Measurements from ENCODE around the gene EML2.

Gene EML2

DNA sequence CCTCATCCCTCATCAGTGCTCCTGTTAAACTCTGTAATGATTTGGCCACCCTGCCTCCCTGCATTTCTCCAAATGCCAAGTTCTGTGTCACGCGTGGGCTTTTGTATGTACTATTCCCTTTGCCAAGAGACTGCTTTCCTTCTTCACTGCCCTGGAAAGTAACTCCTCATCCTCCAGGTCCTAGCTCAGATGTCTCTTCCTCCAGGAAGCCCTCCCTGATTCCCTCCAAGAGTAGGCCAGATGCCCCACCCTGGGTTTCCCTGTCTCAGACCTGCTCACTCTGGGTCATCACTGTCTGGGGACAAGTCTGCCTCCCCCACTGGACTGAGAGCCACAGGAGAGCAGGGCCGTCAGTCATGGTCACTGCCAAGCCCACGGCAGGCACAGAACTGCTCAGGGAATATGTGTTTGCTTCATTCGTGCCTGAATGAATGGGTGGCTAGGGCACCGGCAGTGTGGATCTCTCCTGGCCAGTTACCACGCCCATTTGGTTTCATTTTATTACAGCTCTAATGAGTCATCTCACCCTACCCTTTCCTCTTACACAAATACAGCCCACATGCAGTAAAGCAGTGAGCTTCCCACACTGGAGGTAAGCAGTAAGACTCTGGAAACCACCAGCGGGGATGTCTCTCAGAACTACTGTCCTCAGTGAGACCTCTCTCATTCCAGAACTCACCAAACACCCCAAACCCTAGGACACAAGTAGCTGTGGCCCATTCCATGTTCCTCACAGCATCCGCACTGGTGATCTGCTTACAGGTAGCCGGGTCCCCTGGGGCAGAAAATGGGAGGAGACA is 25.1 kb downstream of the EML2 start:
- no peak for DNase-seq

DNA sequence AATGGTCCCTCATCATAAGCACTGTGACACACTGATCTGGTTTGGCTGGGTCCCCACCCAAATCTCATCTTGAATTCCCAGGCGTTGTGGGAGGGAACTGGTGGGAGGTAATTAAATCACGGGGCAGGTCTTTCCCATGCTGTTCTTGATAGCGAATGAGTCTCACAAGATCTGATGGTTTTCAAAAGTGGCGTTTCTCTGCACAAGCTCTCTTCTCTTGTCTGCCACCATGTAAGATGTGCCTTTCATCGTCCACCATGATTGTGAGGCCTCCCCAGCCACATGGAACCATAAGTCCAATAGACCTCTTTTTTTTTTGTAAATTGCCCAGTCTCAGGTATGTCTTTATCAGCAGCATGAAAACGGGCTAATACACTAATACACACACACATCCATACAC is 30.2 kb downstream of the EML2 start:
- no peak for DNase-seq

GRCh38 chr19:45607071-45608029 is 31.8 kb downstream of the EML2 start:
- DNase-seq = peak; percentile 9

DNA sequence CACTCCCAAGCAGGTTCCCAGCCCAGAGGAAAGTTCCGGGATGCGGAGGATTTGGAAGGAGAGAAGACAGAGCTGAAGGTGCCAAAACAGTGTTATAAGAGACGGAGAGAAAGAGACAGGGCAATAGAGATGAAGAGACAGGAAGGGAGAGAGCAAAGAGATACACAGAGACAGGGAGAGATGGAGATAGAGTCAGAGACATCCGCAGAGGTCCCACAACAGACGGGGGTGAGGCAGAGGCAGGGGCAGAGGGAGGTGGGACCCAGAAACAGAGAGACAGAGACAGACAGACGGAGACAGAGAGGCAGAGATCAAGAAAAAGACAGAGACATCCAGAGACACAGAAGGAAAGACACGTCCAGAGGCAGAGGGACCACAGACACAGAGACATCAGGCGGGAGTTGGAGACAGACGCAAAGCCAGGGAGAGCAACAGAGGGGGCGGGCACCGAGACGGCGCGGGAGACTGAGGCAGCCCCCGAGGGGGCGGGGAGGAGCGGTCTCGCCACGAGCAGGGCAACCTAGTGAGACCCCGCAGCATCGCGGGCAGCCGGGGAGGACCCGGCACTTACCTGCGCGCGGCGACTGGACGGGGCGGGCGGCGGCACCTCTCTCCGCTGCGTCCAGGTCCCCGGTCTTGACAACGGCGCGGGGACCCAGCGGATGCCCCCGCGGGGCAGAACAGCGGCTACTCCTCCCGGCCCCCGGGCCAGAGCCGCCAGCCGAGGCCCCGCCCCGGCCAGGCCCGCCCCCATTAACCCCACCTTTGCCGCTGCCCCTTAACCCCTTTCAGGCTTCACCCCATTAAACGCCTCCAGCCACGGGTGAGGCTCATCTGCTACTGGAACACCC is 37.4 kb downstream of the EML2 start, which contains the start of gene GPR4:
GPR4 (minus strand) TSS at position 689 of the 851 bp plus-strand sequence. CDS start 10,346 bp downstream, outside the sequence.
- no peak for DNase-seq

DNA sequence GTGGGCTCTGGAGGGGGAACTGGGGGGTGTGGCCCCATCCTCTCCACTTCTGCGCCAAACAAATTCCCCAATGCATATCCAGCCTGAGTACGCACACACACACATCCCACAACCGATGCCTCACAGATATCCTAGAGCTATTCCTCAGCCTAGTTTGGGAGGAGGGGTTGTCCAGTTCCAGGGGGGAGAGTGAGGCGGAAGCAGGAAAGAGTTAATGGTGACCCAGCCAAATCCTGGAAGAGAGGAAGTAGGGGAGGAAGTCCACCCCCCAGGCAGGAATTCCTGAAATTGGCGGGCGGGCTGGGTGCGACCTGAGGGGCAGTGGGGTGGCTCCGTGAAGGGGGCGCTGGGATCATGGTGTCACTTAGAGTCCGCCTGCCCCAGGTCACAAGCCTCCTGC is 38.1 kb downstream of the EML2 start:
- DNase-seq = no peak

DNA sequence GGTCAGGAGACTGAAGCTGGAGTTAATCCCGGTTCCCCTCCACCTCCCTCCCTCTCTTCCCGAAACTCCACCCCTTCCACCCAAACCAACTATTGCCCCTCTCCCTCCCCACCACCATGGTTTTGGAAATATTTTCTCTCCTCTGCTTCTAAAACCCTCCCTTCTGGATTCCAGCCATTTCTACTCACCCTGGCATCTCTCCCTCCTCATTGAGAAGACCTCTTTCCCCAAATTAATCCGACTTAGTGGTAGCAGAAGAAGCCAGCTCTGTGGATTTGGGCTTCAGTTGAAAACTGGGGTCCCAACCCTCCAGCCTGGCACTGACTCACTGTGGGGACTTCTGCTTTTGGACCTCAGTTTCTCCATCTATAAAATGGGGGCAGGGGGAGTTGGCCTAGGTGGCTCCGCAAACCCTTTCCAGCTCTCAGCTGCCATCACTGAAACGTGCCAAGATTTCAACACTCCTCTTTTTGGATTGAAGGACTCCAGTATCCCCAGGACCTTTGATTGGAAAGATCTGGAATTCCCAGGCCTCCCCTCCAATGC is 38.8 kb downstream of the EML2 start:
- DNase-seq = no peak

DNA sequence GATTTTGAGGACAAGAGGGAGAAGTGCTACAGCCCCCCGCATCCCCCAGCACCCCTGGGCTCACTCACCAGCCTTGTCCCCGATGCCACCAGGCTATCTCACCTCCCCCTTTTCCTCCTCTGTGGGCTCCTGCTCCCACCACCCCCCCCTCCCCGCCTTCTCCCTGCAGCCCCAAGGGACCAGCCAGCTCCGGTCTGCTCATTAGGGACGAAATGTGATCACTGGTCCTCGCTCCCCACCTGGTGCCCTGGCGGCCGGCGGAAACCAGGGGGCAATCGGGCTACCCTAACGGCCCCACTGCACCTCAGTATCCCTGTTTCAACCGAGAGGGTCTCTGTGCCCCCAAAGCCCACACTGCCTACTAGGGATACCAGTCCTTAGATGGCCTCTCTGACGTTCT is 39.9 kb downstream of the EML2 start:
- DNase-seq = no peak

DNA sequence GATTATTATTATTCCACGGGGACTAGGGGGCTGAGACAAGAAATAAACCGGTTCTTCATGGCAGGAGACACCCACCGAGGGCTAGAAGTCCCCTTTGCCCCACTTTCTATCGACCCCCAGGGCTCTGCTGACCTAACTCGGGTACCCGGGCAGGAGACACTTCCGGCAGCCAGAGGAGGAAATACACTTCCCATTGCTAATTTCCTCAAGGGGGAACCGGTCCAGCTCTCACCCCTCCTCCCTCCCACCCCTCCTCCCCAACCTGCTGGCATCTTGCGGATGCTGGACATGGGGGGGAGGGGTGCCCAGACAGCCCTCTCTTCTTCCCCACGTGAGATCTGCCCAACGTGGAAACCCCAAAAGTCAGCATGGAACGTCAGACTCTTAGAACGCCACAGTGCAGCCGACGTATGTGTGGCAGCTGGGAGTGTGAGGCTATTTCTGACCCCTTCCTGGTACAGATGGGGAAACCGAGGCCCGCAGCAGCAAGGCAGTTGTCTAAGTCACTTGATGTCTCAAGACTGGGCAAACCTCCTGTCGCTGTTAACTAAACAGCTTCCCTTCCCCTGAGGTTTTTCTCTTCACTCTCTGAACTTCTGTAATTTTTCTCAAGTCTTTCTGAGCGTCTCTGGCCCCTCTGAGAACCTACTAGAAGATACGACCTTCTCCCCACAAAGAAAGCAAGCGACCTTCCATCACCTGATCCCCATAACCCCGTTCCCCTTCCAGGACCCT is 40.8 kb downstream of the EML2 start:
- DNase-seq = no peak

- DNase-seq = no peak
These were observed 41.6 kb downstream of the EML2 start for GRCh38 chr19:45597425-45598111.

DNA sequence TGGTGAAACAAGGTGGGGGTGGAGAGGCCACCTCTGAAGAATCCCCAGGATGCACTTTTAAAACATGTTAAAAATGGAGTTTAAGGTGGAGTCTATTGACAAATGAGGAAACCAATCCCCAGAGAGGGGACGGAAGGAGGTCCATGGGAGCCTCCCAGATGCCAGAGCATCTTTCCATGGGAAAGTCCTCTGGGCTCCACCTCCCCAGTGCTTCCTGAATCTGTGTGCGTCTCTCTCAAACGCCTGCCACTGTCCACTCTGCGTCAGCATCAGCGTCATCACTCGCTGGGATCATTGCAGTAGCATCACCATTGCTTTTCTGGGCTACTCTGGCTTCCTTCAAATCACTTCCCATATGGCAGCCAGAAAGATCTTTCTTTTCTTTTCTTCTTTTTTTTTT is 43.4 kb downstream of the EML2 start:
- DNase-seq = no peak

GRCh38 chr19:45593520-45593919 is 45.7 kb downstream of the EML2 start:
- DNase-seq = no peak

- DNase-seq = no peak
These were observed 46.8 kb downstream of the EML2 start for GRCh38 chr19:45592366-45592765.

DNA sequence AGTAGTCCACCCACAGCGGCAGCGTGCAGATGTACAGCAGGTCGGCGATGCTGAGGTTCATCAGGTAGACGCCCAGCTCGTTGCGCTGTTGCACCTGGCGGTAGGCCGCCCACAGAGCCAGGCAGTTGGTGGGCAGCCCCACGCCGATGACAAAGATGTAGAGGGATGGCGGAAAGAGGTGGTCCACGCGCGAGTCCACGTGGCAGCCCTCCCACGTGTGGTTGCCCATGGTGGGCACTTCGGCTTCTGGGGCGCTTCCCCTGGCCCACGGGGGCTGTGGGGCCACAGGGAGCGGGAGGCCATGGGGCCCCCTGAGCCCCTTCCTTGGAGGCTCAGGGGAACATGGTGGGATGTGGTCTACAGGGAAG is 47.6 kb downstream of the EML2 start:
- no peak for DNase-seq

DNA sequence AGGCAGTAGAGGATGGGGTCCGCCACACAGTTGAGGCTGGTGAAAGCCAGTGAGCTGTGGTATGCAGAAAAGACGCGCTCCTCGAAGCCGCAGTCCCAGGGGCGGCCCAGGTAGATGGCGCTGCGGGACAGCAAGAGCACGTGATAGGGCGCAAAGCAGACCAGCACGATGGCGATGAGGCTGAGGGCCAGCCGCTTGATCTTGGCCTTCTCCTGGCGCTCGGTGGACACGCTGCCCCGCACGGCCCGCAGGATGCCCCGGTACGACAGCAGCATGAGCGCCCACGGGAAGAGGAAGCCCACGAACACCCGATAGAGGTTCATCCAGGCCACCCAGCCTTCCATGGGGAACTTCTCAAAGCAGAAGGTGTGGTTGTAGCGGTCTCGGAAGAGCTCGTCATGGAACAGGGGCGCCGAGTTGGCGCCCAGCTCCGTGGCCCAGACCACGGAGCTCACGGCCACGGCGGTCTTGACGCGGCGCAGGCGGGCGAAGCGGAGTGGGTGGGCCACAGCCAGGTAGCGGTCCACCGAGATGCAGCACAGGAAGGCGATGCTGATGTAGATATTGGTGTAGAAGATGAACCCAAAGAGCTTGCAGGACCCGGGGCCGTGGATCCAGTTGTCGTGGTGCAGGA is 48.1 kb downstream of the EML2 start:
- no peak for DNase-seq

DNA sequence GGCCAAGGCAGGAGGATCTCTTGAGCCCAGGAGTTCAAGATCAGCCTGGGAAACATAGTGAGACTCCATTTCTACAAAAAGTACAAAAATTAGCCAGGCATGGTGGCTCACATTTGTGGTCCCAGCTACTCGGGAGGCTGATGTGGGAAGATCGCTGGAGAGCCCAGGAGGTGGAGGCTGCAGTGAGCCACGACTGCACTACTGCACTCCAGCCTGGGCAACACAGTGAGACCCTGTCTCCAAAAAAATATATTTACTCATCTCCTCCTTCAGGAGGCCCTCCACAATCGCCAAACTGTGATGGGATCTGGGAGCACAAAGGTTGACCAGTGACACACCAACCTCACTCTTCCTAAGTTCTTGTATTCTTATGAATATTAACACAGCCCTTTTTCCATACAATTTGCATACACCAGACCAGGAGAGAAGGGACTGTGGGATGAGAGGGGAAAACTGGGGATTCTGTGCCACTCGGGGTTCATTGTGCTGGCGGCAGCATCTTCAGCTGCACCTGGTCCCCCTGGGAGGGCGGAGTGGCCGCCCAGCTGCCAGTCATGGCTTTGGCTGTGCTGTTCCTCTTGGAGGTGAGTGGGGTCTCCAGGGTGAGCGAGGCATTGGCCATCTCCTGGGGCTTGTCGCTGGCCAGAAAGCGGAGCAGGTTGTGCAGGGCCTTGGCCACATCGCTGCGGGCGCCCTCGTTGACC is 48.7 kb downstream of the EML2 start:
- DNase-seq = no peak

DNA sequence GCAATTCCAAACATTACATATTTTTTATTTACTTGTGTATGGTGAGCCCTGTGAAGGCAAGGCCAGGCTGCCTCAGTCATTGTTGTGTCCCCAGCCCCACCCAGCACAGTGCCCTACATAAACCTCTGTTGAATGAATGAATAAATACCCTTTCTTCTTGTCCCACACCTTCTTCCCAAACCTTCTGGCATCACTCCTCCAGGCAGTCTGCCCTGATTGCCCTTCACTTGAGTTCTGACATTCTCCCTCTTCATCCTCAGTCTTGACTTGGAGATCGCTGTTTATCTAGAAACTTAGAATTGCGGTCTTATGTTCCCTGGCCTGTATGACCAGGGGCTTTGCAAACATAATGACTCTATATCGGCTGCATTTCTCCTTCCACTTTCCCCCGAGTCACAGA is 49.4 kb downstream of the EML2 start:
- no peak for DNase-seq

DNA sequence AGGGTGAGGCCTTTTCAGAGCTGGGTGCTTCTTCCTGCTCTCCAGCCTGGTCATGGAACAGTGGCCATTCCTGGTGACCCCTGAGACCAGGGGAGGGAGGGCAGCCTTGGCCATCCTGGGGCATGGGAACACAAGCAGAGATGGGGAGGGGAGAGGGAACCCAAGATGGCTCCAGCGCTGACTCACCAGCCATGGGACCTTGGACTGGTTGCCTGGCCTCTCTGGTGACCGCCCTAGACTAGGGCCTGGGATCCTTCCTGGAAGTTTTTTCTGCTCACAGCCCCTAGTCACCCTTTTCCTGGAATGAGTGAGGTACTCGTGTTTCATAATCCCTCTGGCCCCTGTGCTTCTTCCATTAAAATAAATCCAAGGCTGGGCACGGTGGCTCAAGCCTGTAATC is 51.3 kb downstream of the EML2 start:
- no peak for DNase-seq

- DNase-seq = no peak
These were observed 54.0 kb downstream of the EML2 start for GRCh38 chr19:45585158-45585577.

DNA sequence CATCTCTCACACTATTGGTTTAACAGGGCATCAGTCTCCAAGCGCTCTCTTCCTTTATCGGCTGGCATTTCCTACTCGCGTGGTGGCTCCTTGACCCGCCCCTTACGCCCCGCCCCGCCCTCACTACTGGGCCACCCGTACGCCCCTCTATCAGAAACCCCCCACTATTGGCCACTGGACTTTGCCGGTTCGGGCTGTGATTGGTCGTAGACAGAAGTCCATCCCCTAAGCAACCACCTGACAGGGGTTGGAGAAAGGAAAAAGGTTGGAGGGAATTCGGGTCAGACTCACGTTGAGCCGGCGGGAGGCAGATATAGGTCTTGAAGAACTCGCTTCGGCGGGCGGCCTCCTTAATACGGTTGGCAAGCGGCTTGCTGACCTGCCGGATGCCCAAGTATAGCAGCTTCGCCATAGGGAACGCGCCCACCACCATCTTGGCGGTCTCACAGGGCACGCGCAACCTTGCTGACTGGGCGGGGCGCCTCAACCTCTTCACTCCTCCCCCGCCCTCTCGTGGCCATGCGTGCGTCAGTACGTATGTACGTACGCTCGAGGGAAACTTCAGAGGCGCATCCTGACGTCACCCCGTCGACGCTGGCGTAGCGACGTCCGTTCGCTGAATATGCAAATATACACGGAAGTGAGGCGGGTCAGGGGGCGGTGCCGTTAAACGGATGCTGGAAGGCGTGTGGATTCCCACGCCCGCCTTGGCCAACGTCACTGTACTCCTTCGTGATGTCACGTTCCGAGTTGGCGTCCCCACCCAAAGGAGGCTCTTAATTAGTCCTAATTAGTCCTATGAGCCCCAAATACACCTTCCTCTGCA is 54.7 kb downstream of the EML2 start, which contains the start of gene OPA3:
OPA3 (minus strand) TSS at position 471 of the 826 bp plus-strand sequence; CDS start at position 433, 38 bp downstream.
- peak; percentile 95 for DNase-seq

Data from NCI-H2227 treated with DMSO at 0.1 percent for 48 hours (cell line).